ENCODE measurements around the gene KCNJ5.

GRCh38 chr11:128877726-128878125 is 13.4 kb upstream of the KCNJ5 start:
- TF ChIP-seq EP300 (IDR thresholded peaks at IDR 0.05) (no peak), CTCF (IDR thresholded peaks at IDR 0.05) (no peak), POLR2A (IDR thresholded peaks at IDR 0.05) (no peak)
